Endothelial cell of umbilical vein (primary cell): ENCODE results near the gene CHMP4B.

Experiments
- CTCF ChIP-seq, 2 donors: IDR thresholded peaks; 1 replicate in 1 of 2; 2 replicates in 1 of 2; pipeline ENCODE4 v1.5.1; 2011; ENCODE audit warnings: low read length in 2 of 2, mild to moderate bottlenecking in 2 of 2, moderate library complexity in 2 of 2, control low read depth in 1 of 2, inconsistent platforms in 1 of 2, low read depth in 1 of 2; ENCODE audit not compliant: insufficient read depth in 1 of 2; ENCODE audit errors: extremely low read depth in 1 of 2
- EZH2 ChIP-seq: IDR thresholded peaks from 2 replicates; pipeline ENCODE4 v1.6.1; 2012; ENCODE audit warnings: borderline replicate concordance, low read depth, mild to moderate bottlenecking, moderate library complexity, low read length, inconsistent platforms; ENCODE audit not compliant: severe bottlenecking
- TF ChIP-seq, protein P1 (sequence below): IDR thresholded peaks from 2 replicates; pipeline ENCODE4 v1.6.1; 2011; ENCODE audit not compliant: insufficient read depth, insufficient read length

DNA sequence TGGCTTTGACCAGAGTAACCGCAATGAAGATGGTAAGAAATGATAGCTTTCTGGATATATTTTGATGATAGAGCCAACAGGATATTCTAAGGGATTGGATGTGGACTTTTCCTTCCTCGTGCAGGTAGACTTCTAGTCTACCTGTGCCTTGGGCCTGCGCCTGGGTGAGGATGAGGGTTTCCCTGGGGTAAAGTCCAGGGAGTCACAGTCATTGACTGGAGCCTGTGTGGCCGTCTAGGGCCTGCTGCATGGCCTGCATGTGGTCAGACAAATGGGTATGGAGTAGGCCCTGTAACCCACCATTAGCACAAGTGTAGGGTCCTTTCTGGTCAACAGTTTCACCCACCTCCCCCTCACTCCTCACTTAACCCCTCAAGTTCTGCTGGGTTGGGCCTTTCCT lies 12.7 kb upstream of the CHMP4B start:
- TF ChIP-seq, protein P1, sequence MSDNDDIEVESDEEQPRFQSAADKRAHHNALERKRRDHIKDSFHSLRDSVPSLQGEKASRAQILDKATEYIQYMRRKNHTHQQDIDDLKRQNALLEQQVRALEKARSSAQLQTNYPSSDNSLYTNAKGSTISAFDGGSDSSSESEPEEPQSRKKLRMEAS: no peak
- TF ChIP-seq CTCF (IDR thresholded peaks at IDR 0.05; ENCODE audit: extremely low read depth in 1 of 2, insufficient read depth in 1 of 2, low read depth in 1 of 2, low read length in 2 of 2) (no peak), EZH2 (no peak)
